GM21528 (cell line): Measurements from ENCODE around the gene ELK4.

Source experiments
- ATAC-seq: cut with Tn5 transposase; IDR thresholded peaks from one replicate; pipeline ENCODE4 v1.9.1; 2021; ENCODE audit warnings: mild to moderate bottlenecking, moderate library complexity; ENCODE audit not compliant: unreplicated experiment, low FRiP score

The ELK4 gene

GRCh38 chr1:205584732-205585131, 47.1 kb downstream of the ELK4 start:
- ATAC-seq, result no peak

- ATAC-seq, result no peak
Measured at GRCh38 chr1:205583461-205584130, 48.2 kb downstream of the ELK4 start.

GRCh38 chr1:205582471-205583291, 49.1 kb downstream of the ELK4 start:
- ATAC-seq, result no peak

GRCh38 chr1:205582046-205582445, 49.8 kb downstream of the ELK4 start:
- no peak for ATAC-seq

- no peak for ATAC-seq
Measured at GRCh38 chr1:205581321-205581980, 50.4 kb downstream of the ELK4 start.

- no peak for ATAC-seq
Measured at GRCh38 chr1:205580923-205581180, 51.0 kb downstream of the ELK4 start.

- ATAC-seq, result no peak
Measured at GRCh38 chr1:205580140-205580922, 51.5 kb downstream of the ELK4 start.

GRCh38 chr1:205579711-205580110, 52.1 kb downstream of the ELK4 start:
- no peak for ATAC-seq

GRCh38 chr1:205578780-205579571, 52.8 kb downstream of the ELK4 start:
- ATAC-seq, result no peak

GRCh38 chr1:205577874-205578658, 53.7 kb downstream of the ELK4 start:
- ATAC-seq, result no peak

- no peak for ATAC-seq
Measured at GRCh38 chr1:205576805-205577761, 54.7 kb downstream of the ELK4 start.

- ATAC-seq, result no peak
Measured at GRCh38 chr1:205576011-205576410, 55.8 kb downstream of the ELK4 start.

- ATAC-seq, result no peak
Measured at GRCh38 chr1:205575294-205575885, 56.4 kb downstream of the ELK4 start.

GRCh38 chr1:205572421-205572820, 59.4 kb downstream of the ELK4 start:
- no peak for ATAC-seq

GRCh38 chr1:205571747-205572146, 60.1 kb downstream of the ELK4 start:
- no peak for ATAC-seq

- ATAC-seq, result no peak
Measured at GRCh38 chr1:205570796-205571537, 60.8 kb downstream of the ELK4 start.

GRCh38 chr1:205570173-205570501, 61.7 kb downstream of the ELK4 start:
- ATAC-seq, result no peak
